ENCODE results near the gene TBC1D3E.
"Not testable (repeated sequence)": the region's sequence is repeated elsewhere in the genome, so short reads cannot be mapped to it uniquely, and the experiment has no call there.

Gene TBC1D3E

DNA sequence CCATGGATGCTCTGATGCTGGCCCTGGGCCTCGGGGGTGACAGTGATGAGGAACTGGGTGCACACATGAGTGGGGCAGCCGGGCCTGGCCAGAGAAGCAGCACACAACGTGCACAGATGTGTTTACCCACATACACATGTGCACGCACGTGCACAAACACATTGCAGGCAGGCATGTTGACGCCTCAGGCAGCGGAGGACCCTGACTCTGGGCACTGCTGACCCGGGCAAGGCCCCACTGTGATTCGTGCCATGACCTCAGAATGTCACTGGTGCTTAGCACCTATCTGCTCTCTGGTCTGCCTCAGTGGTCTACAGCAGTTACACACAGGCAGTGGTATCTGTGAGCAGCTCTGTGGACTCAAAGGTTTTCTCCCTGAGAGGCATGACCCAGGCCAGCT is at the start of gene TBC1D3E:
Gene TBC1D3E, plus strand, starts transcription at position 301 of the 400 bp plus-strand sequence. CDS start 1,545 bp downstream, outside the sequence.
- H4K20me1 ChIP-seq (ENCODE audit: insufficient read depth); H3K36me3 ChIP-seq (ENCODE audit: insufficient read depth); H3K4me1 ChIP-seq (ENCODE audit: low read depth, poor library complexity, severe bottlenecking): not testable (repeated sequence)

DNA sequence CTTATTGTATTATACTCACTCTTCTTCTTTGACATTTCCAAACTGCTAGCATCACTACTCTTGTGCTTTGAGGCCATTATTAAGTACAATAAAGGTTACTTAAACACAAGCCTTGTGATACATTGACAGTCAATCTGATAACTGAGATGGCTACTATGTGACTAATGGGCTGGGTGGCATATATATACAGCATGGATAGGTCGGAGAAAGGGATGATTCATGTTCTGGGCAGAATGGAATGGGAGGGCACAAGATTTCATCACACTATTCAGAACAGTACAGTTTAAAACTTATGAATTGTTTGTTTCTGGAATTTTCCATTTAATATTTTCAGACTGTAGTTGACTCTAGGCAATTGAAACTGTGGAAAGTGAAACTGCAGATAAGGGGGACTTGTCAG is 40.4 kb upstream of the TBC1D3E start:
- H2AFZ ChIP-seq (ENCODE audit: low read depth); H3K36me3 ChIP-seq (ENCODE audit: insufficient read depth); H3K4me3 ChIP-seq (IDR thresholded peaks at IDR 0.05; ENCODE audit: insufficient read depth, low read depth, low read length); H3K9ac ChIP-seq; H4K20me1 ChIP-seq (ENCODE audit: insufficient read depth); H3K79me2 ChIP-seq (ENCODE audit: insufficient read depth, low read depth); H3K4me2 ChIP-seq; H3K27ac ChIP-seq; H3K27me3 ChIP-seq (ENCODE audit: insufficient read depth, low read depth); H3K4me1 ChIP-seq (ENCODE audit: low read depth, poor library complexity, severe bottlenecking): not testable (repeated sequence)

More for the DNA sequence above, at the start of gene TBC1D3E:
- H3K4me2 ChIP-seq; H2AFZ ChIP-seq (ENCODE audit: low read depth); H3K27ac ChIP-seq; H3K27me3 ChIP-seq (ENCODE audit: insufficient read depth, low read depth); H3K4me3 ChIP-seq (IDR thresholded peaks at IDR 0.05; ENCODE audit: insufficient read depth, low read depth, low read length); H3K9ac ChIP-seq; H3K79me2 ChIP-seq (ENCODE audit: insufficient read depth, low read depth): not testable (repeated sequence)

DNA sequence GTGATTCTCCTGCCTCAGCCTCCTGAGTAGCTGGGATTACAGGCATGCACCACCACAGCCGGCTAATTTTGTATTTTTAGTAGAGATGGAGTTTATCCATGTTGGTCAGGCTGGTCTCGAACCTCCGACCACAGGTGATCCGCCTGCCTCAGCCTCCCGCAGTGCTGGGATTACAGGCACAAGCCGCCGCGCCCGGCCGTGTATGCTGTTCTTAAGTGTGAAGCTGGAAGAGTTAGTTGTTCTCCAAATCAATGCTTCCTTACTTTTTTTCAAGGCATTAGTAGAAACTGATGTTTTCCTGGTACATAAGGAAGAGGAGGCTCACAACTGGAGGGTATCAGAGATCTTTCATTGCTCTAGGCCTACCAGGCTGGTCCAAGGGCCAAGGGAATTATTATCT is 39.6 kb upstream of the TBC1D3E start:
- not testable (repeated sequence) for H3K4me3 ChIP-seq (IDR thresholded peaks at IDR 0.05; ENCODE audit: insufficient read depth, low read depth, low read length); H2AFZ ChIP-seq (ENCODE audit: low read depth); H3K27me3 ChIP-seq (ENCODE audit: insufficient read depth, low read depth); H3K9ac ChIP-seq; H3K36me3 ChIP-seq (ENCODE audit: insufficient read depth); H3K4me1 ChIP-seq (ENCODE audit: low read depth, poor library complexity, severe bottlenecking); H3K79me2 ChIP-seq (ENCODE audit: insufficient read depth, low read depth); H3K27ac ChIP-seq; H3K4me2 ChIP-seq; H4K20me1 ChIP-seq (ENCODE audit: insufficient read depth)

DNA sequence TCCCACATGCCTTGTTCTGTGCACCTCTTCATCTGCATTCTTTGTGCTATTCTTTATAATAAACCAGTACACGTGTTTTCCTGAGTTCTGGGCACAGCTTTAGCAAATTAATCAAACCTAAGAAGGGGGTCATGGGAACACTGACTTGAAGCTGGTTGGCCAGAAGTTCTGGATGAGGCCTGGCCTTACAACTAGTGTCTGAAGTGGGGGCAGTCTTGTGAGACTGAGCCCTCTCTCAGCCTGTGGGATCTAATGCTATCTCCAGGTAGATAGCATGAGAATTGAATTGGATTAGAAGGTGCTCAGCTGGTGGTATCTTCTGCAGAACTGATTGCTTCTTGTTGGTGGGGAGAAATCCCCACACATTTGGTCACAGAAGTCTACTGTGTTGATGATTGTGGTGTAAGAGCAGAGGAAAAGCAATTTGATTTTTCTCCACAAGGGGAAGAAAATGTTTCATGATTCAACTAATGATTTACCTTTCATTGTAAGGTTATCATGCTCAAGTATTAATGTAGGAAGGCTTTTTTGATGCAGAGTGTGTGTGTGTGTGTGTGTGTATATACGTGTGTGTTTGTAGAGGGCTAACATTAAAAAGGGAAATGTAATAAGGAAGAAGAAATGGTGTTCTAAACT is 33.6 kb upstream of the TBC1D3E start:
- H3K27ac ChIP-seq; H3K36me3 ChIP-seq (ENCODE audit: insufficient read depth); H3K4me1 ChIP-seq (ENCODE audit: low read depth, poor library complexity, severe bottlenecking); H3K79me2 ChIP-seq (ENCODE audit: insufficient read depth, low read depth); H3K9ac ChIP-seq; H3K4me2 ChIP-seq; H3K27me3 ChIP-seq (ENCODE audit: insufficient read depth, low read depth); H2AFZ ChIP-seq (ENCODE audit: low read depth); H4K20me1 ChIP-seq (ENCODE audit: insufficient read depth); H3K4me3 ChIP-seq (IDR thresholded peaks at IDR 0.05; ENCODE audit: insufficient read depth, low read depth, low read length): not testable (repeated sequence)

DNA sequence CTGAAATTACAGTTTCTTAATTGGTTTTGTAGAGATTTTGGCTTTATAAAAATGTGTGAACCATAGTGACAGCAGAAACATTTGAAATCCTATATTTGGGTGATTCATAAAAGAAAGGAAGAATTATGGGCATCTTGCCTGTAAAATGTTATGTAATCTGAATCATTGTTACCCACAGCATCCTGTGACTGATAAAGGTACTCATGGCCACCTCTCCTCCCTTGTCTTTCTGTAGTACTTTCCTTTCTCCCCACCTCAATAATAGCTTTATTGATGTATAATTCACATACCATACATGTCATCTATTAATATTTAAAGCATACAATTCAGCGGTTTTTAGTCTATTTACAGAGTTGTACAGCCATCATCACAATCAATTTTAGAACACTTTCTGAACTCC is 28.5 kb upstream of the TBC1D3E start:
- H3K9ac ChIP-seq; H2AFZ ChIP-seq (ENCODE audit: low read depth); H3K27me3 ChIP-seq (ENCODE audit: insufficient read depth, low read depth); H3K4me2 ChIP-seq; H3K27ac ChIP-seq; H3K36me3 ChIP-seq (ENCODE audit: insufficient read depth); H3K4me3 ChIP-seq (IDR thresholded peaks at IDR 0.05; ENCODE audit: insufficient read depth, low read depth, low read length); H3K79me2 ChIP-seq (ENCODE audit: insufficient read depth, low read depth); H3K4me1 ChIP-seq (ENCODE audit: low read depth, poor library complexity, severe bottlenecking); H4K20me1 ChIP-seq (ENCODE audit: insufficient read depth): not testable (repeated sequence)

DNA sequence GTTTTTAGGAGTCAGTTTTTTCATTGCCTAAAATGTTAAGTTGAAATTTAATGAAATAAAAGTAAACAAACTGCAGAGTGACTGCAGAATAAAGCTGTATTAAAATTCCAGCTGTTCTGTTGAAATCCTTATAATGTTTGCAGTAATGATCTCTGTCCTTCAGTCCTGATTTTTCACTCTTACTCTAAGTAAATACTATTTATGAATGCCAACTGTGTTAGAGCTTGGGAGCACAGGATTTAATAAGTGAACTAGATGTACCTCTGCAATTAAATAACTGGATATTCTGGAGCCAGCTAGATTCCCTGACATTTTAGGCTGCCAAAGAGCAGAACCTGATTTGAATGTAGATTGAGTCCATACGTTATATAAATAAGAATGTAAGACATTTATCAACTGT is 7.9 kb upstream of the TBC1D3E start:
- H3K79me2 ChIP-seq (ENCODE audit: insufficient read depth, low read depth); H2AFZ ChIP-seq (ENCODE audit: low read depth); H3K27ac ChIP-seq; H3K4me2 ChIP-seq; H3K36me3 ChIP-seq (ENCODE audit: insufficient read depth); H3K4me1 ChIP-seq (ENCODE audit: low read depth, poor library complexity, severe bottlenecking); H4K20me1 ChIP-seq (ENCODE audit: insufficient read depth); H3K9ac ChIP-seq; H3K4me3 ChIP-seq (IDR thresholded peaks at IDR 0.05; ENCODE audit: insufficient read depth, low read depth, low read length); H3K27me3 ChIP-seq (ENCODE audit: insufficient read depth, low read depth): not testable (repeated sequence)

DNA sequence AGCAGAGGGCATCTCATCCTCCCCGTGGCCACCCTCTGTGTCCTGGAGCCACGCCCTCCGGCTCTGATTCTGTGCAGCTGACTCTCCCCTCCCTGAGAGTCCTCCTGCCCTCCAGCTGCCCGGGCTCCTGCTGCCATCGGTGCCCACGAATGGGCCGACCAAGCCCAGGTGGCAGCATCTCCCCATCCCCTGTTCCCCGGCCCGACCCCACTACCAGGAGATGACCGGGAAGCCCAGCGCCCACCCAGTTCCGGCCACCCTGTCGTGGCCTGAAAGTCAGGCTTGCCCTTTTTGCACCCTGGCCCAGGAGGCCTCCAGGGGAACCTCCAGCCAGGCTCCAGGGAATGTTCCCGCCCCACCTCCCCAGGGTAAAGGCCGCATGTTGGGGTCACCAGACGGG is 7.1 kb downstream of the TBC1D3E start:
- not testable (repeated sequence) for H3K9ac ChIP-seq; H3K4me1 ChIP-seq (ENCODE audit: low read depth, poor library complexity, severe bottlenecking)

More for the DNA sequence above, 7.1 kb downstream of the TBC1D3E start:
- not testable (repeated sequence) for H3K79me2 ChIP-seq (ENCODE audit: insufficient read depth, low read depth); H2AFZ ChIP-seq (ENCODE audit: low read depth); H3K27ac ChIP-seq; H4K20me1 ChIP-seq (ENCODE audit: insufficient read depth); H3K4me3 ChIP-seq (IDR thresholded peaks at IDR 0.05; ENCODE audit: insufficient read depth, low read depth, low read length); H3K4me2 ChIP-seq; H3K27me3 ChIP-seq (ENCODE audit: insufficient read depth, low read depth); H3K36me3 ChIP-seq (ENCODE audit: insufficient read depth)
